K562 (cell line): ENCODE data around the gene BIRC6. TPM values are rescaled to one million over a fixed set of nuclear protein-coding genes. Genes with fewer than 3 reads are reported as not detected.

Experiments used
- CREB1 ChIP-seq, 2 experiments: sonication (generic) in 1 of 2; formaldehyde crosslinking in 1 of 2; IDR thresholded peaks; 2 replicates each; pipeline versions ENCODE4 v1.6.1 to v1.8.0; 2012 to 2022; ENCODE audit warnings: inconsistent platforms in 1 of 2, mild to moderate bottlenecking in 1 of 2, missing genetic modification reagents in 1 of 2, moderate library complexity in 1 of 2
- ETV5 ChIP-seq: sonication (generic); formaldehyde crosslinking; IDR thresholded peaks from 2 replicates; pipeline ENCODE4 v1.4.0; 2020; ENCODE audit warnings: low read depth, mild to moderate bottlenecking, missing genetic modification reagents
- GATAD2A ChIP-seq: fragments of 450-650 bp; IDR thresholded peaks from 2 replicates; pipeline ENCODE4 v1.6.1; 2017
- HDAC1 ChIP-seq, 2 experiments: fragments of 450-650 bp; IDR thresholded peaks; 2 replicates each; pipeline ENCODE4 v1.6.1; 2016 to 2017; ENCODE audit warnings: inconsistent platforms in 1 of 2, mild to moderate bottlenecking in 1 of 2, moderate library complexity in 1 of 2
- HDAC3 ChIP-seq: fragments of 450-650 bp; IDR thresholded peaks from 2 replicates; pipeline ENCODE4 v1.6.1; 2018; ENCODE audit warnings: borderline replicate concordance, mild to moderate bottlenecking, moderate library complexity; ENCODE audit not compliant: partially characterized antibody
- HMG20B ChIP-seq: fragments of 250-450 bp; sonication (Bioruptor Pico); IDR thresholded peaks from 2 replicates; pipeline ENCODE4 v1.5.0; 2021; ENCODE audit warnings: mild to moderate bottlenecking
- PPARD ChIP-seq: fragments of 250-450 bp; sonication (Bioruptor Pico); IDR thresholded peaks from 2 replicates; pipeline ENCODE4 v1.8.0; 2022; ENCODE audit warnings: inconsistent platforms, mild to moderate bottlenecking, moderate library complexity
- RFX1 ChIP-seq: fragments of 450-650 bp; IDR thresholded peaks from 2 replicates; pipeline ENCODE4 v1.6.1; 2016; ENCODE audit warnings: mild to moderate bottlenecking, moderate library complexity
- SAP30 ChIP-seq: fragments of 200-600 bp; sonication (generic); IDR thresholded peaks from 2 replicates; pipeline ENCODE4 v1.6.1; 2012; ENCODE audit warnings: borderline replicate concordance, low read depth, mild to moderate bottlenecking, moderate library complexity, low read length, control low read depth, inconsistent platforms; ENCODE audit not compliant: insufficient read depth, poor library complexity, severe bottlenecking
- SMARCA5 ChIP-seq: fragments of 450-650 bp; IDR thresholded peaks from 2 replicates; pipeline ENCODE4 v1.6.1; 2016
- ZBTB7A ChIP-seq: IDR thresholded peaks from 2 replicates; pipeline ENCODE4 v1.6.1; 2011; ENCODE audit warnings: low read depth, mild to moderate bottlenecking, low read length, moderate library complexity, borderline replicate concordance; ENCODE audit not compliant: control insufficient read depth
- ZNF717 ChIP-seq: fragments of 250-450 bp; sonication (Bioruptor Pico); IDR thresholded peaks from 2 replicates; pipeline ENCODE4 v1.5.0; 2021
- polyA plus RNA-seq, 8 experiments: library from polyadenylated mRNA; depleted of rRNA in 4 of 8; stranded (reverse) in 5 of 8; unstranded in 3 of 8; fragments of >200 nt; fragmentation: Nextera tagmentation in 2 of 8; fragmentation: Illumina TruSeq in 1 of 8; extraction: Ambion mirVana in 2 of 8; extraction: Trizol in 1 of 8; gene quantifications; 2 replicates each; pipeline versions ENCODE4 v1.2.1 to v1.2.3, GENCODE V29; 2011 to 2014; ENCODE audit warnings: inconsistent platforms in 1 of 8, missing spikeins in 1 of 8
- total RNA-seq, 7 experiments: library from RNA; depleted of rRNA in 6 of 7; stranded (reverse); fragments of >200 nt in 6 of 7; fragmentation: Illumina TruSeq in 2 of 7; extraction: Trizol in 2 of 7; gene quantifications; 2 replicates each; pipeline versions ENCODE4 v1.2.1 to v1.2.3, GENCODE V29; 2011 to 2021; ENCODE audit warnings: low replicate concordance in 1 of 7
- TF ChIP-seq, protein P1 (sequence below): fragments of 450-650 bp; IDR thresholded peaks from 2 replicates; pipeline ENCODE4 v1.6.1; 2016; ENCODE audit warnings: low read depth
- TF ChIP-seq, protein P2 (sequence below), 3 experiments: IDR thresholded peaks in 2 of 3; conservative IDR thresholded peaks in 1 of 3; 2 replicates each; pipeline ENCODE4 v1.5.1; 2011 to 2012; ENCODE audit warnings: low read length in 3 of 3, mild to moderate bottlenecking in 3 of 3, control low read depth in 2 of 3, improper control_type of control experiment in 1 of 3, inconsistent platforms in 1 of 3, low read depth in 1 of 3, mixed read lengths in 1 of 3, moderate library complexity in 1 of 3; ENCODE audit not compliant: insufficient read depth in 2 of 3
- TF ChIP-seq, protein P3 (sequence below): fragments of 450-650 bp; formaldehyde crosslinking; IDR thresholded peaks from 2 replicates; pipeline ENCODE4 v1.4.0; 2020; ENCODE audit warnings: mild to moderate bottlenecking, moderate library complexity

BIRC6 gene
- total and polyA plus RNA-seq, 9 of the 15 experiments (the other 6 are each of a cell fraction or from before 2014, with no cell fraction given) = 18.8 to 110 (median 49.8) TPM

- TF ChIP-seq, protein P1, sequence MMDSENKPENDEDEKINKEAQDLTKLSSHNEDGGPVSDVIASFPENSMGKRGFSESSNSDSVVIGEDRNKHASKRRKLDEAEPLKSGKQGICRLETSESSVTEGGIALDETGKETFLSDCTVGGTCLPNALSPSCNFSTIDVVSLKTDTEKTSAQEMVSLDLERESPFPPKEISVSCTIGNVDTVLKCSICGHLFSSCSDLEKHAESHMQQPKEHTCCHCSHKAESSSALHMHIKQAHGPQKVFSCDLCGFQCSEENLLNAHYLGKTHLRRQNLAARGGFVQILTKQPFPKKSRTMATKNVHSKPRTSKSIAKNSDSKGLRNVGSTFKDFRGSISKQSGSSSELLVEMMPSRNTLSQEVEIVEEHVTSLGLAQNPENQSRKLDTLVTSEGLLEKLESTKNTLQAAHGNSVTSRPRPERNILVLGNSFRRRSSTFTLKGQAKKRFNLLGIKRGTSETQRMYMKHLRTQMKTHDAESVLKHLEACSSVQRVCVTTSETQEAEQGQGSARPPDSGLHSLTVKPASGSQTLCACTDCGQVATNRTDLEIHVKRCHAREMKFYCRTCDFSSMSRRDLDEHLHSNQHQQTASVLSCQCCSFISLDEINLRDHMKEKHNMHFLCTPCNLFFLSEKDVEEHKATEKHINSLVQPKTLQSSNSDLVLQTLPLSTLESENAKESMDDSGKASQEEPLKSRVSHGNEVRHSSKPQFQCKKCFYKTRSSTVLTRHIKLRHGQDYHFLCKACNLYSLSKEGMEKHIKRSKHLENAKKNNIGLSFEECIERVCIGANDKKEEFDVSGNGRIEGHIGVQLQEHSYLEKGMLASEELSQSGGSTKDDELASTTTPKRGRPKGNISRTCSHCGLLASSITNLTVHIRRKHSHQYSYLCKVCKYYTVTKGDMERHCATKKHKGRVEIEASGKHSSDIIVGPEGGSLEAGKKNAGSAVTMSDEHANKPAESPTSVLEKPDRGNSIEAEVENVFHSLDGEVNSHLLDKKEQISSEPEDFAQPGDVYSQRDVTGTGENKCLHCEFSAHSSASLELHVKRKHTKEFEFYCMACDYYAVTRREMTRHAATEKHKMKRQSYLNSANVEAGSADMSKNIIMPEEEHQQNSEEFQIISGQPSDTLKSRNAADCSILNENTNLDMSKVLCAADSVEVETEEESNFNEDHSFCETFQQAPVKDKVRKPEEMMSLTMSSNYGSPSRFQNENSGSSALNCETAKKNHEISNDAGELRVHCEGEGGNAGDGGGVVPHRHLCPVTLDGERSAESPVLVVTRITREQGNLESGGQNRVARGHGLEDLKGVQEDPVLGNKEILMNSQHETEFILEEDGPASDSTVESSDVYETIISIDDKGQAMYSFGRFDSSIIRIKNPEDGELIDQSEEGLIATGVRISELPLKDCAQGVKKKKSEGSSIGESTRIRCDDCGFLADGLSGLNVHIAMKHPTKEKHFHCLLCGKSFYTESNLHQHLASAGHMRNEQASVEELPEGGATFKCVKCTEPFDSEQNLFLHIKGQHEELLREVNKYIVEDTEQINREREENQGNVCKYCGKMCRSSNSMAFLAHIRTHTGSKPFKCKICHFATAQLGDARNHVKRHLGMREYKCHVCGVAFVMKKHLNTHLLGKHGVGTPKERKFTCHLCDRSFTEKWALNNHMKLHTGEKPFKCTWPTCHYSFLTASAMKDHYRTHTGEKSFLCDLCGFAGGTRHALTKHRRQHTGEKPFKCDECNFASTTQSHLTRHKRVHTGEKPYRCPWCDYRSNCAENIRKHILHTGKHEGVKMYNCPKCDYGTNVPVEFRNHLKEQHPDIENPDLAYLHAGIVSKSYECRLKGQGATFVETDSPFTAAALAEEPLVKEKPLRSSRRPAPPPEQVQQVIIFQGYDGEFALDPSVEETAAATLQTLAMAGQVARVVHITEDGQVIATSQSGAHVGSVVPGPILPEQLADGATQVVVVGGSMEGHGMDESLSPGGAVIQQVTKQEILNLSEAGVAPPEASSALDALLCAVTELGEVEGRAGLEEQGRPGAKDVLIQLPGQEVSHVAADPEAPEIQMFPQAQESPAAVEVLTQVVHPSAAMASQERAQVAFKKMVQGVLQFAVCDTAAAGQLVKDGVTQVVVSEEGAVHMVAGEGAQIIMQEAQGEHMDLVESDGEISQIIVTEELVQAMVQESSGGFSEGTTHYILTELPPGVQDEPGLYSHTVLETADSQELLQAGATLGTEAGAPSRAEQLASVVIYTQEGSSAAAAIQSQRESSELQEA = no peak
- TF ChIP-seq, protein P2, sequence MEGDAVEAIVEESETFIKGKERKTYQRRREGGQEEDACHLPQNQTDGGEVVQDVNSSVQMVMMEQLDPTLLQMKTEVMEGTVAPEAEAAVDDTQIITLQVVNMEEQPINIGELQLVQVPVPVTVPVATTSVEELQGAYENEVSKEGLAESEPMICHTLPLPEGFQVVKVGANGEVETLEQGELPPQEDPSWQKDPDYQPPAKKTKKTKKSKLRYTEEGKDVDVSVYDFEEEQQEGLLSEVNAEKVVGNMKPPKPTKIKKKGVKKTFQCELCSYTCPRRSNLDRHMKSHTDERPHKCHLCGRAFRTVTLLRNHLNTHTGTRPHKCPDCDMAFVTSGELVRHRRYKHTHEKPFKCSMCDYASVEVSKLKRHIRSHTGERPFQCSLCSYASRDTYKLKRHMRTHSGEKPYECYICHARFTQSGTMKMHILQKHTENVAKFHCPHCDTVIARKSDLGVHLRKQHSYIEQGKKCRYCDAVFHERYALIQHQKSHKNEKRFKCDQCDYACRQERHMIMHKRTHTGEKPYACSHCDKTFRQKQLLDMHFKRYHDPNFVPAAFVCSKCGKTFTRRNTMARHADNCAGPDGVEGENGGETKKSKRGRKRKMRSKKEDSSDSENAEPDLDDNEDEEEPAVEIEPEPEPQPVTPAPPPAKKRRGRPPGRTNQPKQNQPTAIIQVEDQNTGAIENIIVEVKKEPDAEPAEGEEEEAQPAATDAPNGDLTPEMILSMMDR (IDR thresholded peaks at IDR 0.05 in 2 of 3, conservative IDR thresholded peaks at IDR 0.05 in 1 of 3; ENCODE audit: insufficient read depth in 2 of 3, low read depth in 1 of 3, low read length in 3 of 3) = peak in 2 of 3 experiments; percentile 4 to 12; a peak in 1 of 6 replicates
- TF ChIP-seq, protein P3, sequence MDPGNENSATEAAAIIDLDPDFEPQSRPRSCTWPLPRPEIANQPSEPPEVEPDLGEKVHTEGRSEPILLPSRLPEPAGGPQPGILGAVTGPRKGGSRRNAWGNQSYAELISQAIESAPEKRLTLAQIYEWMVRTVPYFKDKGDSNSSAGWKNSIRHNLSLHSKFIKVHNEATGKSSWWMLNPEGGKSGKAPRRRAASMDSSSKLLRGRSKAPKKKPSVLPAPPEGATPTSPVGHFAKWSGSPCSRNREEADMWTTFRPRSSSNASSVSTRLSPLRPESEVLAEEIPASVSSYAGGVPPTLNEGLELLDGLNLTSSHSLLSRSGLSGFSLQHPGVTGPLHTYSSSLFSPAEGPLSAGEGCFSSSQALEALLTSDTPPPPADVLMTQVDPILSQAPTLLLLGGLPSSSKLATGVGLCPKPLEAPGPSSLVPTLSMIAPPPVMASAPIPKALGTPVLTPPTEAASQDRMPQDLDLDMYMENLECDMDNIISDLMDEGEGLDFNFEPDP (CRISPR knock-in tag) = no peak
- TF ChIP-seq HDAC3 (peak; percentile 22), PPARD (no peak), ETV5 (CRISPR knock-in tag) (no peak), HMG20B (CRISPR knock-in tag) (no peak), HDAC1 (IDR thresholded peaks at IDR 0.05) (peak; percentile 98 to 100), CREB1 (IDR thresholded peaks at IDR 0.05) (peak; percentile 59; the same call in 1 of the 2 replicates), CREB1 (CRISPR knock-in tag; IDR thresholded peaks at IDR 0.05) (no peak), SMARCA5 (no peak), GATAD2A (no peak), ZNF717 (no peak), SAP30 (peak; percentile 100), ZBTB7A (peak; percentile 27; the same call in 1 of the 2 replicates), RFX1 (no peak)
Measured at GRCh38 chr2:32627814-32628579, 271.2 kb downstream of the BIRC6 start, which contains the start of gene TTC27 (continued).
